PC-9 (cell line): ENCODE results near the gene PLEKHG7. TPM values are rescaled to one million over a fixed set of nuclear protein-coding genes. Genes with fewer than 3 reads are reported as not detected.

Source experiments
- BruUV-seq: library from RNA; stranded (reverse); fragments of 400-500 nt; replicated peaks from 2 replicates; lab custom pipeline; 2021; lab: Mats Ljungman, UMichigan
- CTCF ChIA-PET: fragments of 300-600 bp; sonication (Branson Sonifier 250); formaldehyde crosslinking; loops from one replicate; lab custom pipeline; 2022; ENCODE audit warnings: antibody characterized with exemption; lab: Charles Lee
- POLR2A ChIA-PET: fragments of 300-600 bp; sonication (Branson Sonifier 250); formaldehyde crosslinking; loops from one replicate; lab custom pipeline; 2022; ENCODE audit warnings: antibody characterized with exemption; ENCODE audit not compliant: unreplicated experiment; lab: Charles Lee
- DNase-seq, 2 experiments: peaks; one replicate each; pipeline versions ENCODE4 v3.0.0 to v3.0.0-alpha.2; 2015 to 2022; ENCODE audit warnings: mixed read lengths in 1 of 2
- H2AFZ ChIP-seq: fragments of 200-600 bp; sonication (generic); 2 replicates; pipeline ENCODE4 v1.8.1; 2017; ENCODE audit warnings: antibody characterized with exemption
- H3F3A ChIP-seq: fragments of 200-600 bp; sonication (generic); 2 replicates; pipeline ENCODE4 v1.8.1; 2017; ENCODE audit warnings: antibody characterized with exemption, mild to moderate bottlenecking, low read depth; ENCODE audit not compliant: insufficient read depth
- H3K27ac ChIP-seq: fragments of 200-600 bp; sonication (generic); 2 replicates; pipeline ENCODE4 v1.6.1; 2016; ENCODE audit warnings: mixed run types
- H3K27me3 ChIP-seq: fragments of 200-600 bp; sonication (generic); 2 replicates; pipeline ENCODE4 v1.6.1; 2016; ENCODE audit warnings: low read depth, mixed run types; ENCODE audit not compliant: insufficient read depth
- H3K36me3 ChIP-seq: fragments of 200-600 bp; sonication (generic); 2 replicates; pipeline ENCODE4 v1.6.1; 2016; ENCODE audit warnings: low read depth, mixed run types
- H3K4me1 ChIP-seq: fragments of 200-600 bp; sonication (generic); replicated peaks from 2 replicates; pipeline ENCODE4 v1.6.1; 2016; ENCODE audit warnings: mixed run types; ENCODE audit not compliant: insufficient read depth
- H3K4me2 ChIP-seq: fragments of 200-600 bp; sonication (generic); 2 replicates; pipeline ENCODE4 v1.6.1; 2017; ENCODE audit warnings: mixed run types
- H3K4me3 ChIP-seq: fragments of 200-600 bp; sonication (generic); 2 replicates; pipeline ENCODE4 v1.6.1; 2016; ENCODE audit warnings: mixed run types
- H3K79me2 ChIP-seq: fragments of 200-600 bp; sonication (generic); 2 replicates; pipeline ENCODE4 v1.6.1; 2017; ENCODE audit warnings: low read depth, mixed run types
- H3K9me2 ChIP-seq: fragments of 200-600 bp; sonication (generic); 2 replicates; pipeline ENCODE4 v1.8.1; 2017; ENCODE audit warnings: mild to moderate bottlenecking; ENCODE audit not compliant: insufficient read depth
- H3K9me3 ChIP-seq: fragments of 200-600 bp; sonication (generic); 2 replicates; pipeline ENCODE4 v1.8.1; 2016; ENCODE audit warnings: low read depth; ENCODE audit not compliant: insufficient read depth
- H4K20me1 ChIP-seq: fragments of 200-600 bp; sonication (generic); 2 replicates; pipeline ENCODE4 v1.8.1; 2017; ENCODE audit not compliant: insufficient read depth
- CTCF ChIP-seq: fragments of 200-600 bp; sonication (generic); conservative IDR thresholded peaks from 2 replicates; pipeline ENCODE4 v1.6.1; 2017; ENCODE audit warnings: mixed run types, antibody characterized with exemption, mild to moderate bottlenecking, moderate library complexity
- EZH2 ChIP-seq: fragments of 200-600 bp; sonication (generic); IDR thresholded peaks from 2 replicates; pipeline ENCODE4 v1.8.0; 2017; ENCODE audit warnings: antibody characterized with exemption, low read depth
- intact Hi-C: fragments of 100-400 bp; cut with micrococcal nuclease; formaldehyde crosslinking; loops from one replicate; pipeline ENCODE4 v1.10.0; 2022; ENCODE audit not compliant: unreplicated experiment
- total RNA-seq: library from RNA; stranded (reverse); gene quantifications from 2 replicates; pipeline ENCODE4 v1.2.3, GENCODE V29; 2021

The PLEKHG7 gene
- total RNA-seq, 1 experiment from 2014 or later, result not detected

GRCh38 chr12:92676710-92677109, 26.1 kb upstream of the PLEKHG7 start:
- BruUV-seq, result no TSS peak
- ChIA-PET CTCF (no interaction called here), POLR2A (no interaction called here)
- intact Hi-C loops, result no loop called here
- Histone ChIP-seq H3K27me3 (no peaks in the 10 kb centered on the region), H2AFZ (no peak overlapping the region), H3F3A (no peaks in the 10 kb centered on the region), H3K9me3 (no peaks in the 10 kb centered on the region), H4K20me1 (no peaks in the 10 kb centered on the region), H3K4me1 (no peaks in the 10 kb centered on the region), H3K27ac (no peak overlapping the region), H3K9me2 (no peaks in the 10 kb centered on the region), H3K4me2 (no peak overlapping the region), H3K36me3 (no peaks in the 10 kb centered on the region), H3K4me3 (no peak overlapping the region), H3K79me2 (no peaks in the 10 kb centered on the region)
- TF ChIP-seq CTCF, result no peak
- TF ChIP-seq EZH2, result no peak
- no peak for DNase-seq

- Histone ChIP-seq H3K36me3 (no peaks in the 10 kb centered on the region), H3K9me2 (no peaks in the 10 kb centered on the region), H4K20me1 (no peaks in the 10 kb centered on the region), H3K27ac (no peak overlapping the region), H3K4me3 (no peak overlapping the region), H3K4me2 (no peak overlapping the region), H3K27me3 (no peaks in the 10 kb centered on the region), H2AFZ (no peak overlapping the region), H3F3A (no peaks in the 10 kb centered on the region), H3K9me3 (no peaks in the 10 kb centered on the region; the same call in 1 of the 2 replicates), H3K4me1 (no peaks in the 10 kb centered on the region), H3K79me2 (no peaks in the 10 kb centered on the region)
- POLR2A ChIA-PET, result interaction anchor here (0.6 kb wide), 1 partner anchor 553 kb away, joined by 4 read pairs; no protein-coding TSS in a partner anchor
- no TSS peak for BruUV-seq
- TF ChIP-seq CTCF, result no peak
- TF ChIP-seq EZH2, result no peak
- intact Hi-C loops, result no loop called here
- CTCF ChIA-PET, result no interaction called here
- DNase-seq, result no peak
Measured at GRCh38 chr12:92690601-92691000, 12.2 kb upstream of the PLEKHG7 start.

- no TSS peak for BruUV-seq
- Histone ChIP-seq H3K4me2 (no peak overlapping the region), H4K20me1 (no peaks in the 10 kb centered on the region), H3K9me2 (0 out of 2 replicates have a peak, but pooled peaks cover 5% of the 10 kb centered on the region), H3K4me3 (no peak overlapping the region), H2AFZ (no peak overlapping the region), H3K9me3 (no peaks in the 10 kb centered on the region), H3K4me1 (no peaks in the 10 kb centered on the region), H3K36me3 (no peaks in the 10 kb centered on the region), H3K27me3 (no peaks in the 10 kb centered on the region), H3K79me2 (no peaks in the 10 kb centered on the region), H3F3A (no peaks in the 10 kb centered on the region), H3K27ac (no peak overlapping the region)
- TF ChIP-seq CTCF (no peak), EZH2 (no peak)
- CTCF ChIA-PET, result no interaction called here
- POLR2A ChIA-PET, result no interaction called here
- no peak for DNase-seq
- intact Hi-C loops, result no loop called here
Measured at GRCh38 chr12:92695056-92695455, 7.7 kb upstream of the PLEKHG7 start.
